Measurements from ENCODE around the gene PTGES3L. TPM values are rescaled to one million over a fixed set of nuclear protein-coding genes. Genes with fewer than 3 reads are reported as not detected.
"Not testable (repeated sequence)": the region's sequence is repeated elsewhere in the genome, so short reads cannot be mapped to it uniquely, and the experiment has no call there.

Gene PTGES3L
- polyA plus RNA-seq, 1 donor from 2014 or later: 7.8 TPM

- Histone ChIP-seq H3F3A (ENCODE audit: insufficient read depth, low read length, poor library complexity, severe bottlenecking) (no peaks in the 10 kb centered on the region), H3K27me3 (ENCODE audit: insufficient read depth, low read depth, low read length) (no peaks in the 10 kb centered on the region), H3K27ac (ENCODE audit: low read length) (peak within 1 kb of the TSS; percentile 90), H3K9me3 (ENCODE audit: low read length) (no peaks in the 10 kb centered on the region), H3K4me3 (ENCODE audit: low read length) (peak within 1 kb of the TSS; percentile 99), H3K4me2 (ENCODE audit: low read length) (peak within 1 kb of the TSS; percentile 93), H2AFZ (ENCODE audit: low read depth, low read length) (peak within 1 kb of the TSS; percentile 48), H3K9ac (ENCODE audit: low read length) (peak within 1 kb of the TSS; percentile 95), H3K9me2 (ENCODE audit: insufficient read depth, low read length) (no peaks in the 10 kb centered on the region), H3K36me3 (ENCODE audit: insufficient read depth, low read length) (no peaks in the 10 kb centered on the region), H3K79me2 (replicated peaks; ENCODE audit: insufficient read depth, low read length) (peaks cover 27% of the 10 kb centered on the region), H4K20me1 (ENCODE audit: insufficient read depth) (no peaks in the 10 kb centered on the region)
- TF ChIP-seq RAD21 (conservative IDR thresholded peaks at IDR 0.05) (no peak), REST (IDR thresholded peaks at IDR 0.05; ENCODE audit: borderline replicate concordance) (peak; percentile 53), CTCF (IDR thresholded peaks at IDR 0.05; ENCODE audit: poor library complexity, severe bottlenecking) (no peak), TAF1 (IDR thresholded peaks at IDR 0.05; ENCODE audit: low read depth) (peak; percentile 83), MXI1 (conservative IDR thresholded peaks at IDR 0.05; ENCODE audit: poor library complexity, severe bottlenecking) (peak; percentile 81), EP300 (conservative IDR thresholded peaks at IDR 0.05; ENCODE audit: poor library complexity, severe bottlenecking) (peak; percentile 21), POLR2AphosphoS5 (IDR thresholded peaks at IDR 0.05) (peak; percentile 93)
Measured at GRCh38 chr17:42980274-42980765, 440 bp upstream of the PTGES3L start, which contains the start of gene RUNDC1. TSS of gene RUNDC1 (plus strand) at chr17:42980565. CDS start at chr17:42980577, 12 bp downstream.

GRCh38 chr17:42975701-42976100, 4.2 kb downstream of the PTGES3L start:
- not testable (repeated sequence) for H3F3A ChIP-seq (ENCODE audit: insufficient read depth, low read length, poor library complexity, severe bottlenecking); H3K4me2 ChIP-seq (ENCODE audit: low read length); H3K9me2 ChIP-seq (ENCODE audit: insufficient read depth, low read length); H3K79me2 ChIP-seq (replicated peaks; ENCODE audit: insufficient read depth, low read length); H3K9ac ChIP-seq (ENCODE audit: low read length); H3K4me3 ChIP-seq (ENCODE audit: low read length); H2AFZ ChIP-seq (ENCODE audit: low read depth, low read length); H3K36me3 ChIP-seq (ENCODE audit: insufficient read depth, low read length); H4K20me1 ChIP-seq (ENCODE audit: insufficient read depth); H3K27ac ChIP-seq (ENCODE audit: low read length); H3K9me3 ChIP-seq (ENCODE audit: low read length); H3K27me3 ChIP-seq (ENCODE audit: insufficient read depth, low read depth, low read length)

GRCh38 chr17:42975265-42975664, 4.6 kb downstream of the PTGES3L start:
- Histone ChIP-seq H3K27me3 (ENCODE audit: insufficient read depth, low read depth, low read length) (no peaks in the 10 kb centered on the region), H3K27ac (ENCODE audit: low read length) (no peak overlapping the region), H3K9ac (ENCODE audit: low read length) (no peak overlapping the region), H2AFZ (ENCODE audit: low read depth, low read length) (no peak overlapping the region), H3K9me3 (ENCODE audit: low read length) (no peaks in the 10 kb centered on the region), H3K4me3 (ENCODE audit: low read length) (no peak overlapping the region), H3K79me2 (replicated peaks; ENCODE audit: insufficient read depth, low read length) (peaks cover 6% of the 10 kb centered on the region), H3K36me3 (ENCODE audit: insufficient read depth, low read length) (no peaks in the 10 kb centered on the region), H3K9me2 (ENCODE audit: insufficient read depth, low read length) (no peaks in the 10 kb centered on the region), H3K4me2 (ENCODE audit: low read length) (no peak overlapping the region), H4K20me1 (ENCODE audit: insufficient read depth) (no peaks in the 10 kb centered on the region), H3F3A (ENCODE audit: insufficient read depth, low read length, poor library complexity, severe bottlenecking) (no peaks in the 10 kb centered on the region)
- no peak for TF ChIP-seq REST (IDR thresholded peaks at IDR 0.05; ENCODE audit: borderline replicate concordance)
- no peak for TF ChIP-seq TAF1 (IDR thresholded peaks at IDR 0.05; ENCODE audit: low read depth)
- no peak for TF ChIP-seq POLR2AphosphoS5 (IDR thresholded peaks at IDR 0.05)
- no peak for TF ChIP-seq MXI1 (conservative IDR thresholded peaks at IDR 0.05; ENCODE audit: poor library complexity, severe bottlenecking)
- no peak for TF ChIP-seq EP300 (conservative IDR thresholded peaks at IDR 0.05; ENCODE audit: poor library complexity, severe bottlenecking)
- no peak for TF ChIP-seq RAD21 (conservative IDR thresholded peaks at IDR 0.05)
- TF ChIP-seq CTCF (IDR thresholded peaks at IDR 0.05; ENCODE audit: poor library complexity, severe bottlenecking): no peak
- no peak for TF ChIP-seq SMC3 (conservative IDR thresholded peaks at IDR 0.05; ENCODE audit: poor library complexity)
- TF ChIP-seq EZH2 (IDR thresholded peaks at IDR 0.05; ENCODE audit: borderline replicate concordance, insufficient read depth, low read length, poor library complexity, severe bottlenecking): no peak

Data from neural cell (in vitro differentiated cells).